Heart left ventricle (tissue), 16 donors: Measurements from ENCODE around the gene KHDC1L. TPM values are rescaled to one million over a fixed set of nuclear protein-coding genes. Genes with fewer than 3 reads are reported as not detected.
"Not testable (repeated sequence)": the region's sequence is repeated elsewhere in the genome, so short reads cannot be mapped to it uniquely, and the experiment has no call there.

Experiments used
- ATAC-seq, 4 donors: fragments of 200-7000 bp; cut with Tn5 transposase; one replicate each; pipeline ENCODE4 v1.9.1; 2020 to 2022; ENCODE audit warnings: moderate library complexity in 4 of 4, mild to moderate bottlenecking in 3 of 4, moderate number of reproducible peaks in 1 of 4
- DNase-seq, 5 donors: peaks; one replicate each; pipeline ENCODE4 v3.0.0-alpha.2; 2020
- H3K27ac ChIP-seq, 12 donors: fragments of 200-600 bp; sonication (generic) in 4 of 12; one replicate each; pipeline versions ENCODE4 v1.5.0 to v1.8.0; 2016 to 2022; ENCODE audit warnings: mild to moderate bottlenecking in 2 of 12
- H3K27me3 ChIP-seq, 9 donors: fragments of 200-600 bp; sonication (generic) in 2 of 9; one replicate each; pipeline versions ENCODE4 v1.5.1 to v1.8.0; 2016 to 2022; ENCODE audit warnings: mild to moderate bottlenecking in 3 of 9
- H3K36me3 ChIP-seq, 9 donors: fragments of 200-600 bp; sonication (generic) in 2 of 9; one replicate each; pipeline versions ENCODE4 v1.5.0 to v1.8.0; 2018 to 2022; ENCODE audit warnings: mild to moderate bottlenecking in 2 of 9
- H3K4me1 ChIP-seq, 12 donors: fragments of 200-600 bp; sonication (generic) in 4 of 12; one replicate each; pipeline versions ENCODE4 v1.5.0 to v1.8.0; 2016 to 2022; ENCODE audit warnings: mild to moderate bottlenecking in 3 of 12
- H3K4me3 ChIP-seq, 12 donors: fragments of 200-600 bp; sonication (generic) in 4 of 12; one replicate each; pipeline versions ENCODE4 v1.5.0 to v1.8.0; 2017 to 2022; ENCODE audit warnings: mild to moderate bottlenecking in 9 of 12, moderate library complexity in 4 of 12
- H3K9me3 ChIP-seq, 12 donors: fragments of 200-600 bp; sonication (generic) in 4 of 12; one replicate each; pipeline versions ENCODE4 v1.5.0 to v1.8.0; 2016 to 2022; ENCODE audit warnings: mild to moderate bottlenecking in 1 of 12
- CTCF ChIP-seq, 12 donors: fragments of 200-600 bp; sonication (generic) in 4 of 12; IDR thresholded peaks; one replicate each; pipeline versions ENCODE4 v1.5.0 to v1.8.0; 2018 to 2022; ENCODE audit warnings: antibody characterized with exemption in 12 of 12, mild to moderate bottlenecking in 5 of 12
- POLR2A ChIP-seq, 2 donors: fragments of 450-650 bp; IDR thresholded peaks; one replicate each; pipeline ENCODE4 v1.6.1; 2017; ENCODE audit warnings: antibody characterized with exemption in 2 of 2, mild to moderate bottlenecking in 2 of 2, moderate library complexity in 2 of 2
- WGBS, 4 donors: extraction: QIAGEN DNeasy Blood & Tissue Kit in 2 of 4; methylation state at CpG; one replicate each; pipeline versions ENCODE4 v1.1.5 to v1.1.7; 2013 to 2018; 5-methylcytosine and 5-hydroxymethylcytosine counted together
- intact Hi-C, 10 donors: fragments of 100-400 bp; cut with DNase I; formaldehyde crosslinking; loops; one replicate each; pipeline versions ENCODE4 v1.11.1 to v1.14.2; 2022
- polyA plus RNA-seq, 2 donors: library from polyadenylated mRNA; stranded (reverse); fragments of 200-250 nt; gene quantifications; one replicate each; pipeline ENCODE4 v1.2.3, GENCODE V29; 2013
- total RNA-seq, 9 donors: library from RNA; depleted of rRNA in 2 of 9; stranded (reverse); fragments of >200 nt in 2 of 9; fragmentation: NEBNext Ultra II Directional in 3 of 9; extraction: Animal tissue kit (Norgen Biotek cat#: 25700) in 3 of 9; gene quantifications; one replicate each; pipeline versions ENCODE4 v1.1.0 to v1.2.4, GENCODE V29; 2016 to 2023
- donor health status: ischemic (EF 13 %, LVEDD 7.1; RV severe dilation, severe dysfunction).
- donor health status: healthy with polysubstance abuse.
- donor health status: DM: no; HTN: yes; CAD: no.
- donor health status: DM: no; HTN: no; CAD: no.
- donor health status: ischemic (EF 25% LVEDD 6.9; RV normal size, moderate dysfunction).
- donor health status: ischemic (EF 25% LVEDD 5.7; RV mildly dilated, moderate dysfunction).
- donor health status: healthy.
- donor health status: DM: yes; HTN: yes; CAD: no.
- donor health status: ischemic (EF 35%, LVEDD 5.7; RV mildly dilated, moderate dysfunction).
- donor health status: nonischemic (EF 11% LVEDD 7.7; RV severe dilation, severe dysfunction).
- donor health status: DM: yes; HTN: yes; CAD: no.
- donor health status: PGD.
- donor health status: ischemic (EF 29% LVEDD 5.4; RV normal size, mild dysfunction).
- donor health status: nonischemic (EF 23%, LVEDD 6.1; RV moderate dilation, normal function).

The KHDC1L gene
- total and polyA plus RNA-seq, 11 donors: not detected

DNA sequence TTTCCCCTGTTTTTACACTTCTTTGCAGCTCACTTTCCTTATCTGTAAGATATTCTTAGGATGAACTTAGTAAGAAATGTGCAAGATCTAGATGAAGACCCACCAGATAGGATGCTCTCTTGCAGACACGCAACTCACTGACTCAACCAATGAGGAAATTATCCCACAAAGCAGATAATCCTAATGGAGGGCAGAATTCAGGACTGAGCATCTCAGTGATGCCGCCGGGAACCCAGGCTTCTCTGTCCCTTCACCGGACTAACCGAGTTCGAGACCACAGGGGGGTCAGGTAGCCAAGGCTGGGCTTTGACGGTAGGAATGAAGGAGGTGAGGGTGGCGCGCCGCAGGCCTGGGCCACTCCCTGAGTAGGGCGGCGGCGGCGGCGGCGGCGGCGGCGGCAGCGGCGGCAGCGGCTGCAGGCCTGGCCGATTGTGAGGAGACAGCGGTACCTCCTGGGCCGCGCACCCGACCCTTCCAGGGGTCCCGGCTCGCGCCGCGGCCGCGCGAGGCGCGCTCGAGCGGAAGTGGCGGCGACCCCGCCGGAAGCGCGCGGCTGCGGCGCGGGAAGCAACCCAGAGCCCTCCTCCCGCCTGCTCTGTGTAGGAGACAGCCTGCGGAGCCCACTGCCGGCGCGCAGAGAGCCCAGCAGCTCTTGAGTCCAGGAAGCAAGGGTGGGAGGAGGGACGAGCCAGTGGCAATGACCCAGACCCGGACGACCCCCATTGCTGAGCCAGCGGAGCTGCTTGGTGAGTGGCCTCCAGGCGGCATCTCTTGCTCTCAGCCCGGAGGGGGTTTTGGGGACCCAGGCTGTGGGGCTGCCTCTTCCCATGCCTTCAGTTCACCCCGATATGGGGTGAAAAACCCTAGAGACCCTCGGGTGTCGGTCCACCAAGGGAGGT is 37.6 kb upstream of the KHDC1L start, which contains the start of gene KHDC1:
TSS of gene KHDC1 (minus strand) at position 526 of the 899 bp plus-strand sequence. CDS start 20,679 bp downstream, outside the sequence.
- peak; percentile 27 to 76 (median 55) for DNase-seq
- H3K27me3 ChIP-seq: no peaks in the 10 kb centered on the region
- no peaks in the 10 kb centered on the region for H3K9me3 ChIP-seq
- no peak for TF ChIP-seq POLR2A (IDR thresholded peaks at IDR 0.05)
- peak in 1 of 12 donors; percentile 4 for TF ChIP-seq CTCF (IDR thresholded peaks at IDR 0.05)
- H3K36me3 ChIP-seq: no peaks in the 10 kb centered on the region
- intact Hi-C loops: no loop called here
- WGBS, 4 donors: 1 to 6% (median 2%) methylated on average over 14 to 63 of the region's 63 CpGs
- peaks cover 0 to 14% (median 6%) of the 10 kb centered on the region in 12 donors for H3K4me1 ChIP-seq
- ATAC-seq: peak; percentile 64 to 95 (median 88)
- H3K4me3 ChIP-seq: peak within 1 kb of the TSS; percentile 48 to 85 (median 70)
- H3K27ac ChIP-seq: peak within 1 kb of the TSS in 8 of 12 donors; percentile 8 to 59 (median 46)

DNA sequence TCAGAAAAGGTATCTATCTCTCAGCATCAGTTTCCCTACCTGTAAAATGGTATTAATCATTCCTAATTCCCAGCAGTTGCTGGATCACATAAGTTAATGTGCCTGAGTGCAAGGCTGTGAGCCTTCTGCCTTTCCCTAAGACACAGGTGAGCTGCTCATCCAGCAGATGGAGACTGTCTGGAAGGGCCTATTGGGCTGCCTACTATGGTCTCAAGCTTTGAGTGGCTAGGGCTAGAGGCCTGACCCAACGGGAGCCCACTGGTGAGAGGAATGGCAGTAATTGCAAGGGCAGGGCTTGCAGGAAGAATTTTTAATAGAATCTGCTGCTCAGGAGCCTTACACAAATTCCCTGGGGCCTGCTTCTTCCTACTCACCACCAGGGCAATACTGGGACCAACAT is 33.4 kb upstream of the KHDC1L start:
- H3K27ac ChIP-seq: no peak overlapping the region
- intact Hi-C loops: no loop called here
- H3K4me3 ChIP-seq: no peak overlapping the region
- no peaks in the 10 kb centered on the region for H3K9me3 ChIP-seq
- no peak for DNase-seq
- no peaks in the 10 kb centered on the region for H3K36me3 ChIP-seq
- WGBS, 4 donors: 66 to 79% (median 70%) methylated on average over 1 of the region's 1 CpG; no CpG with 5 or more reads in 1 of the 4 donors
- no peaks in the 10 kb centered on the region for H3K27me3 ChIP-seq
- H3K4me1 ChIP-seq: peaks cover 0 to 13% (median 4%) of the 10 kb centered on the region in 12 donors
- TF ChIP-seq POLR2A (IDR thresholded peaks at IDR 0.05): no peak
- TF ChIP-seq CTCF (IDR thresholded peaks at IDR 0.05): no peak
- ATAC-seq: no peak

- H3K9me3 ChIP-seq, intact Hi-C loops, DNase-seq, H3K4me1 ChIP-seq, H3K27ac ChIP-seq, H3K27me3 ChIP-seq, H3K4me3 ChIP-seq, ATAC-seq, H3K36me3 ChIP-seq: not testable (repeated sequence)
- WGBS, 4 donors: 90 to 97% (median 94%) methylated on average over 5 of the region's 5 CpGs
These were observed 29.0 kb upstream of the KHDC1L start for GRCh38 chr6:73254323-73254722.

GRCh38 chr6:73252703-73253102 is 27.4 kb upstream of the KHDC1L start:
- Histone ChIP-seq H3K9me3 (no peaks in the 10 kb centered on the region), H3K27me3 (no peaks in the 10 kb centered on the region), H3K4me1 (no peaks in the 10 kb centered on the region), H3K36me3 (no peaks in the 10 kb centered on the region), H3K4me3 (no peak overlapping the region), H3K27ac (no peak overlapping the region)
- 86 to 93% (median 89%) methylated on average over 2 of the region's 2 CpGs for WGBS, 4 donors
- no peak for DNase-seq
- no peak for TF ChIP-seq CTCF (IDR thresholded peaks at IDR 0.05)
- no peak for TF ChIP-seq POLR2A (IDR thresholded peaks at IDR 0.05)
- no peak for ATAC-seq
- intact Hi-C loops: no loop called here
